Activated naive CD4-positive, alpha-beta T cell treated with anti-CD3 and anti-CD28 coated beads for 36 hours (primary cell): ENCODE data around the gene PCDHGA12. TPM values are rescaled to one million over a fixed set of nuclear protein-coding genes. Genes with fewer than 3 reads are reported as not detected.
"Not testable (repeated sequence)": the region's sequence is repeated elsewhere in the genome, so short reads cannot be mapped to it uniquely, and the experiment has no call there.

ENCODE experiments used
- CTCF ChIA-PET: fragments of 350-600 bp; sonication (Branson Sonifier 250); formaldehyde crosslinking; loops from one replicate; lab custom pipeline; 2021; ENCODE audit warnings: antibody characterized with exemption; lab: Charles Lee
- DNase-seq: peaks from one replicate; pipeline ENCODE4 v3.0.0-alpha.2; 2020
- H3K27ac Mint-ChIP-seq: one replicate; pipeline ENCODE4 v1.8.0; 2021; ENCODE audit warnings: mild to moderate bottlenecking, mixed read lengths
- H3K27me3 Mint-ChIP-seq: one replicate; pipeline ENCODE4 v1.8.0; 2021; ENCODE audit warnings: low read depth, mixed read lengths
- H3K36me3 Mint-ChIP-seq: one replicate; pipeline ENCODE4 v1.8.0; 2021; ENCODE audit warnings: low read depth, mixed read lengths
- H3K4me1 Mint-ChIP-seq: one replicate; pipeline ENCODE4 v1.8.0; 2021; ENCODE audit warnings: low read depth, mixed read lengths
- H3K4me3 Mint-ChIP-seq: one replicate; pipeline ENCODE4 v1.8.0; 2021; ENCODE audit warnings: mild to moderate bottlenecking, moderate library complexity, mixed read lengths
- H3K9me3 Mint-ChIP-seq: one replicate; pipeline ENCODE4 v1.8.0; 2021; ENCODE audit warnings: mixed read lengths
- intact Hi-C: fragments of 100-400 bp; cut with micrococcal nuclease; formaldehyde crosslinking; loops from one replicate; pipeline ENCODE4 v1.15.1; 2023
- total RNA-seq, 2 experiments: library from RNA; stranded (reverse); gene quantifications; one replicate each; pipeline ENCODE4 v1.2.3, GENCODE V29; 2021

The PCDHGA12 gene
- total RNA-seq, 2 experiments from 2014 or later: not detected

GRCh38 chr5:141412854-141413539 lies 17.3 kb upstream of the PCDHGA12 start, which contains the start of gene PCDHGA10:
TSS of gene PCDHGA10 (plus strand) at chr5:141412987. CDS start at chr5:141413176, 189 bp downstream.
- H3K27me3 Mint-ChIP-seq: peaks cover 69% of the 10 kb centered on the region
- DNase-seq: peak; percentile 73
- no peak within 1 kb of the TSS for H3K27ac Mint-ChIP-seq
- H3K9me3 Mint-ChIP-seq: peaks cover 20% of the 10 kb centered on the region
- peak within 1 kb of the TSS; percentile 78 for H3K4me3 Mint-ChIP-seq
- intact Hi-C loops: loop anchor here (1.0 to 10.0 kb wide), 6 partner anchors 92 to 462 kb away; partner anchors contain the start of genes DIAPH1, PCDH1 and TAF7
- CTCF ChIA-PET: interaction anchor here (0.6 to 7.2 kb wide), 30 partner anchors 8 to 191 kb away, joined by 3 to 45 read pairs (median 4); partner anchors contain the start of genes PCDHGA11, PCDHGA12, PCDHGA5 and PCDHGA9
- peaks cover 16% of the 10 kb centered on the region for H3K4me1 Mint-ChIP-seq
- peaks cover 25% of the 10 kb centered on the region for H3K36me3 Mint-ChIP-seq

- Mint-ChIP-seq H3K27me3 (peaks cover 69% of the 10 kb centered on the region), H3K9me3 (peaks cover 22% of the 10 kb centered on the region), H3K4me3 (peak overlapping the region; percentile 78), H3K36me3 (peaks cover 30% of the 10 kb centered on the region), H3K27ac (no peak overlapping the region), H3K4me1 (peaks cover 16% of the 10 kb centered on the region)
- intact Hi-C loops: loop anchor here (1.0 to 10.0 kb wide), 5 partner anchors 93 to 461 kb away; partner anchors contain the start of genes DIAPH1, PCDH1 and TAF7
- no peak for DNase-seq
- CTCF ChIA-PET: interaction anchor here (0.6 to 7.2 kb wide), 26 partner anchors 8 to 153 kb away, joined by 3 to 45 read pairs (median 5); partner anchors contain the start of genes PCDHGA11, PCDHGA12, PCDHGA5 and PCDHGA9
Measured at GRCh38 chr5:141413540-141414069, 16.7 kb upstream of the PCDHGA12 start.

GRCh38 chr5:141414548-141415274 lies 15.6 kb upstream of the PCDHGA12 start:
- DNase-seq, H3K4me3 Mint-ChIP-seq: not testable (repeated sequence)
- Mint-ChIP-seq H3K9me3 (peaks cover 21% of the 10 kb centered on the region), H3K36me3 (peaks cover 27% of the 10 kb centered on the region), H3K4me1 (peaks cover 16% of the 10 kb centered on the region), H3K27me3 (peaks cover 70% of the 10 kb centered on the region), H3K27ac (peak overlapping the region; percentile 9)
- CTCF ChIA-PET: interaction anchor here (0.8 to 7.2 kb wide), 7 partner anchors 16 to 149 kb away, joined by 3 to 45 read pairs (median 5); partner anchors contain the start of gene PCDHGA12
- intact Hi-C loops: loop anchor here (5.0 to 10.0 kb wide), 2 partner anchors 203 to 460 kb away; partner anchors contain the start of genes DIAPH1 and PCDH1

GRCh38 chr5:141415275-141415618 lies 15.1 kb upstream of the PCDHGA12 start:
- Mint-ChIP-seq H3K36me3 (peaks cover 29% of the 10 kb centered on the region), H3K27me3 (peaks cover 68% of the 10 kb centered on the region), H3K9me3 (peaks cover 22% of the 10 kb centered on the region), H3K4me1 (peaks cover 16% of the 10 kb centered on the region)
- not testable (repeated sequence) for H3K4me3 Mint-ChIP-seq, H3K27ac Mint-ChIP-seq, DNase-seq
- intact Hi-C loops: loop anchor here (10.0 kb wide), 1 partner anchor 460 kb away; the partner anchor contains the start of gene PCDH1
- CTCF ChIA-PET: interaction anchor here (0.7 to 7.2 kb wide), 3 partner anchors 15 to 152 kb away, joined by 3 to 45 read pairs (median 4); partner anchors contain the start of gene PCDHGA12

GRCh38 chr5:141417494-141418172 lies 12.7 kb upstream of the PCDHGA12 start, which contains the start of gene PCDHGB7:
TSS of gene PCDHGB7 (plus strand) at chr5:141417677. CDS start at chr5:141417860, 183 bp downstream.
- intact Hi-C loops: loop anchor here (1.0 to 10.0 kb wide), 3 partner anchors 13 to 457 kb away; partner anchors contain the start of genes PCDH1 and PCDHGA12
- CTCF ChIA-PET: interaction anchor here (0.9 to 7.2 kb wide), 5 partner anchors 9 to 149 kb away, joined by 3 to 45 read pairs (median 7); partner anchors contain the start of gene PCDHGB6
- H3K4me3 Mint-ChIP-seq: peak within 1 kb of the TSS; percentile 67
- peaks cover 16% of the 10 kb centered on the region for H3K4me1 Mint-ChIP-seq
- H3K9me3 Mint-ChIP-seq: peaks cover 28% of the 10 kb centered on the region
- not testable (repeated sequence) for H3K27ac Mint-ChIP-seq
- peaks cover 33% of the 10 kb centered on the region for H3K36me3 Mint-ChIP-seq
- DNase-seq: peak; percentile 75
- H3K27me3 Mint-ChIP-seq: peaks cover 78% of the 10 kb centered on the region

- peaks cover 32% of the 10 kb centered on the region for H3K9me3 Mint-ChIP-seq
- H3K27me3 Mint-ChIP-seq: peaks cover 73% of the 10 kb centered on the region
- H3K4me3 Mint-ChIP-seq: no peak overlapping the region
- peaks cover 7% of the 10 kb centered on the region for H3K4me1 Mint-ChIP-seq
- peaks cover 31% of the 10 kb centered on the region for H3K36me3 Mint-ChIP-seq
- peak overlapping the region; percentile 2 for H3K27ac Mint-ChIP-seq
- CTCF ChIA-PET: interaction anchor here (0.6 to 7.2 kb wide), 3 partner anchors 94 to 145 kb away, joined by 3 to 45 read pairs (median 13); no protein-coding TSS in a partner anchor
- no peak for DNase-seq
- intact Hi-C loops: loop anchor here (10.0 kb wide), 1 partner anchor 456 kb away; the partner anchor contains the start of gene PCDH1
Measured at GRCh38 chr5:141419074-141419880, 11.0 kb upstream of the PCDHGA12 start.

- intact Hi-C loops: loop anchor here (1.0 to 5.0 kb wide), 4 partner anchors 49 to 103 kb away; partner anchors contain the start of genes PCDHGA6, PCDHGB3 and PCDHGC3
- peaks cover 28% of the 10 kb centered on the region for H3K9me3 Mint-ChIP-seq
- peak within 1 kb of the TSS; percentile 77 for H3K4me3 Mint-ChIP-seq
- peaks cover 3% of the 10 kb centered on the region for H3K4me1 Mint-ChIP-seq
- no peak within 1 kb of the TSS for H3K27ac Mint-ChIP-seq
- H3K27me3 Mint-ChIP-seq: peaks cover 69% of the 10 kb centered on the region
- H3K36me3 Mint-ChIP-seq: peaks cover 25% of the 10 kb centered on the region
- CTCF ChIA-PET: interaction anchor here (0.7 to 2.2 kb wide), 26 partner anchors 8 to 249 kb away, joined by 3 to 34 read pairs (median 4); partner anchors contain the start of genes PCDHGA10, PCDHGA12, PCDHGA5 and PCDHGA6
- DNase-seq: peak; percentile 71
Measured at GRCh38 chr5:141420855-141421488, 9.3 kb upstream of the PCDHGA12 start, which contains the start of gene PCDHGA11. TSS of gene PCDHGA11 (plus strand) at chr5:141421051. CDS start at chr5:141421228, 177 bp downstream.

- Mint-ChIP-seq H3K27ac (no peak overlapping the region), H3K27me3 (peaks cover 70% of the 10 kb centered on the region), H3K9me3 (peaks cover 28% of the 10 kb centered on the region), H3K36me3 (peaks cover 22% of the 10 kb centered on the region), H3K4me1 (peaks cover 3% of the 10 kb centered on the region), H3K4me3 (peak overlapping the region; percentile 77)
- DNase-seq: no peak
- intact Hi-C loops: loop anchor here (1.0 to 5.0 kb wide), 4 partner anchors 49 to 103 kb away; partner anchors contain the start of genes PCDHGA6, PCDHGB3 and PCDHGC3
- CTCF ChIA-PET: interaction anchor here (0.7 to 2.2 kb wide), 22 partner anchors 9 to 146 kb away, joined by 3 to 34 read pairs (median 5); partner anchors contain the start of genes PCDHGA10, PCDHGA12, PCDHGA5 and PCDHGA8
Measured at GRCh38 chr5:141421489-141421855, 8.8 kb upstream of the PCDHGA12 start.

- H3K27me3 Mint-ChIP-seq: peaks cover 71% of the 10 kb centered on the region
Measured at GRCh38 chr5:141422742-141423291, 7.5 kb upstream of the PCDHGA12 start.

More at GRCh38 chr5:141422742-141423291, 7.5 kb upstream of the PCDHGA12 start:
- Mint-ChIP-seq H3K9me3 (peaks cover 31% of the 10 kb centered on the region), H3K36me3 (peaks cover 21% of the 10 kb centered on the region), H3K4me1 (peaks cover 3% of the 10 kb centered on the region), H3K4me3 (no peak overlapping the region), H3K27ac (no peak overlapping the region)
- CTCF ChIA-PET: interaction anchor here (0.6 kb wide), 1 partner anchor 102 kb away, joined by 5 read pairs; no protein-coding TSS in a partner anchor
- intact Hi-C loops: loop anchor here (5.0 kb wide), 2 partner anchors 51 to 54 kb away; partner anchors contain the start of genes PCDHGA6, PCDHGB3 and PCDHGC3
- DNase-seq: no peak
